Panc1 (cell line): ENCODE data around the gene PAK3. TPM values are rescaled to one million over a fixed set of nuclear protein-coding genes. Genes with fewer than 3 reads are reported as not detected.

Source experiments
- ATAC-seq: fragments of 200-7000 bp; cut with Tn5 transposase; 2 replicates; pipeline ENCODE4 v1.9.1; 2020; ENCODE audit warnings: mild to moderate bottlenecking, moderate library complexity
- BruUV-seq: library from RNA; stranded (reverse); fragments of 400-500 nt; replicated peaks from 2 replicates; lab custom pipeline; 2021; lab: Mats Ljungman, UMichigan
- CTCF ChIA-PET: fragments of 300-600 bp; sonication (Branson Sonifier 250); formaldehyde crosslinking; loops from one replicate; lab custom pipeline; 2022; ENCODE audit warnings: antibody characterized with exemption; lab: Charles Lee
- POLR2A ChIA-PET: fragments of 300-600 bp; sonication (Branson Sonifier 250); formaldehyde crosslinking; loops from one replicate; lab custom pipeline; 2022; ENCODE audit warnings: antibody characterized with exemption; lab: Charles Lee
- DNase-seq: peaks from one replicate; pipeline ENCODE4 v3.0.0-alpha.2; 2010; ENCODE audit warnings: low read depth, low spot score
- H3K27ac ChIP-seq: 2 replicates; pipeline ENCODE4 v1.5.1; 2011; ENCODE audit warnings: mild to moderate bottlenecking, low read length, inconsistent platforms
- H3K27me3 ChIP-seq: fragments of 200-500 bp; sonication (Bioruptor generic); 2 replicates; pipeline ENCODE4 v1.6.0; 2014; ENCODE audit warnings: low read length, inconsistent platforms; ENCODE audit not compliant: control insufficient read depth, insufficient read depth
- H3K36me3 ChIP-seq: fragments of 200-500 bp; sonication (Bioruptor generic); 2 replicates; pipeline ENCODE4 v1.5.1; 2014; ENCODE audit warnings: inconsistent platforms, mild to moderate bottlenecking, low read length, moderate library complexity; ENCODE audit not compliant: control insufficient read depth, insufficient read depth
- H3K4me1 ChIP-seq: 2 replicates; pipeline ENCODE4 v1.5.1; 2011; ENCODE audit warnings: inconsistent platforms, mild to moderate bottlenecking, low read length, moderate library complexity; ENCODE audit not compliant: control insufficient read depth, insufficient read depth
- H3K4me3 ChIP-seq, 2 experiments: 2 replicates each; pipeline ENCODE4 v1.5.1; 2011 to 2012; ENCODE audit warnings: low read depth in 2 of 2, low read length in 2 of 2, mild to moderate bottlenecking in 2 of 2, inconsistent platforms in 1 of 2, moderate library complexity in 1 of 2
- H3K9me3 ChIP-seq: fragments of 200-500 bp; sonication (Bioruptor generic); 2 replicates; pipeline ENCODE4 v1.5.1; 2014; ENCODE audit warnings: low read depth, mild to moderate bottlenecking, inconsistent platforms, low read length, moderate library complexity; ENCODE audit not compliant: control insufficient read depth, insufficient read depth
- CTCF ChIP-seq: fragments of 450-650 bp; IDR thresholded peaks from 2 replicates; pipeline ENCODE4 v1.5.1; 2017; ENCODE audit warnings: mild to moderate bottlenecking
- POLR2AphosphoS5 ChIP-seq: IDR thresholded peaks from 2 replicates; pipeline ENCODE4 v1.6.1; 2012; ENCODE audit warnings: mild to moderate bottlenecking, low read depth, low read length, moderate library complexity
- REST ChIP-seq, 2 experiments: IDR thresholded peaks; 2 replicates each; pipeline ENCODE4 v1.6.1; 2011 to 2012; ENCODE audit warnings: low read depth in 2 of 2, control low read depth in 1 of 2, low read length in 1 of 2, mild to moderate bottlenecking in 1 of 2, moderate library complexity in 1 of 2; ENCODE audit not compliant: insufficient read depth in 1 of 2
- SIN3A ChIP-seq: IDR thresholded peaks from 2 replicates; pipeline ENCODE4 v1.6.1; 2012; ENCODE audit warnings: low read depth, mild to moderate bottlenecking, low read length, moderate library complexity, borderline replicate concordance; ENCODE audit not compliant: insufficient read depth
- TCF7L2 ChIP-seq: IDR thresholded peaks from 2 replicates; pipeline ENCODE4 v1.6.1; 2011; ENCODE audit warnings: mild to moderate bottlenecking, low read depth, low read length, inconsistent platforms
- in situ Hi-C: cut with HindIII; loops from 2 replicates; pipeline ENCODE4 v1.10.0; 2016; ENCODE audit warnings: low sequenced_read_pairs, low pct_unique_long_range_greater_than_20kb
- intact Hi-C: fragments of 100-400 bp; cut with micrococcal nuclease; formaldehyde crosslinking; loops from one replicate; pipeline ENCODE4 v1.10.0; 2022; ENCODE audit not compliant: unreplicated experiment
- total RNA-seq: library from RNA; stranded (reverse); gene quantifications from one replicate; pipeline ENCODE4 v1.2.1, GENCODE V29; 2021; ENCODE audit not compliant: unreplicated experiment

The PAK3 gene
- total RNA-seq, 1 experiment from 2014 or later: 0.15 TPM

- Histone ChIP-seq H3K27ac (no peak overlapping the region), H3K4me3 (no peak overlapping the region), H3K36me3 (no peaks in the 10 kb centered on the region), H3K4me1 (no peaks in the 10 kb centered on the region), H3K9me3 (no peaks in the 10 kb centered on the region), H3K27me3 (no peaks in the 10 kb centered on the region)
- DNase-seq: no peak
- intact Hi-C loops: no loop called here
- POLR2A ChIA-PET: no interaction called here
- in situ Hi-C loops: no loop called here
- CTCF ChIA-PET: no interaction called here
- no TSS peak for BruUV-seq
- TF ChIP-seq POLR2AphosphoS5 (no peak), TCF7L2 (no peak), SIN3A (no peak)
- no peak for ATAC-seq
Measured at GRCh38 chrX:111110098-111110775, 14.2 kb downstream of the PAK3 start.

DNA sequence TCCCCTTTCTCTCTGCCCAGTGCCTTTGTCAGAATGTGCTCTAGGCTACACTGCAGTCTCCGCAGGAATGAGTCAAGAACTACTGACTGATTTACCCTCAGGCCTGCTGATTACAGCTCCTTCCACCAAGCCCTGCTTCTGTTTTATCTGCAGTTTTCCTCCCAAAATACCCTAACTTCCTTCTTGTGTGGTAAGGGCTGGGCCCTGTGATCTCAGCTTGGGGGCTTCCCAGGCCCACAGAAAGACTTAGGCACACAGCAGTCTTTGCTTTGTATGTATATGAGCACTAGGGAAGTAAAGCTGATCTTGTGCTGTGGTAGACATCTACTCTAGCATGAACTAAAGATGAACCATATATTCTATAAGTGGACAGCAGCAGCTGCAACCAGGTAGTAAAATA lies 18.8 kb downstream of the PAK3 start:
- in situ Hi-C loops (no loop called here), intact Hi-C loops (no loop called here)
- ChIA-PET POLR2A (no interaction called here), CTCF (interaction anchor here (0.7 kb wide), 1 partner anchor 16 kb away, joined by 5 read pairs; no protein-coding TSS in a partner anchor)
- DNase-seq: no peak
- H3K27me3 ChIP-seq: no peaks in the 10 kb centered on the region
- TF ChIP-seq POLR2AphosphoS5: no peak
- no peak for TF ChIP-seq CTCF
- no peak for TF ChIP-seq TCF7L2
- TF ChIP-seq REST (IDR thresholded peaks at IDR 0.05; ENCODE audit: insufficient read depth in 1 of 2, low read depth in 2 of 2, low read length in 1 of 2): no peak
- TF ChIP-seq SIN3A: no peak
- BruUV-seq: no TSS peak
- no peak for ATAC-seq
- H3K9me3 ChIP-seq: no peaks in the 10 kb centered on the region
- no peak overlapping the region for H3K4me3 ChIP-seq
- no peaks in the 10 kb centered on the region for H3K4me1 ChIP-seq
- H3K27ac ChIP-seq: no peak overlapping the region
- H3K36me3 ChIP-seq: no peaks in the 10 kb centered on the region

- no peak overlapping the region for H3K4me3 ChIP-seq
- no peak for TF ChIP-seq SIN3A
- no peak for TF ChIP-seq TCF7L2
- TF ChIP-seq REST (IDR thresholded peaks at IDR 0.05; ENCODE audit: insufficient read depth in 1 of 2, low read depth in 2 of 2, low read length in 1 of 2): no peak
- no peak for TF ChIP-seq CTCF
- no peak for TF ChIP-seq POLR2AphosphoS5
- no peaks in the 10 kb centered on the region for H3K4me1 ChIP-seq
- BruUV-seq: no TSS peak
- in situ Hi-C loops (no loop called here), intact Hi-C loops (no loop called here)
- H3K27ac ChIP-seq: no peak overlapping the region
- ATAC-seq: no peak
- no peaks in the 10 kb centered on the region for H3K9me3 ChIP-seq
- no peaks in the 10 kb centered on the region for H3K27me3 ChIP-seq
- ChIA-PET CTCF (no interaction called here), POLR2A (no interaction called here)
- no peaks in the 10 kb centered on the region for H3K36me3 ChIP-seq
- DNase-seq: no peak
Measured at GRCh38 chrX:111116666-111117065, 20.7 kb downstream of the PAK3 start.
